WTC11 (cell line): ENCODE results near the gene VEGFB. TPM values are rescaled to one million over a fixed set of nuclear protein-coding genes. Genes with fewer than 3 reads are reported as not detected.

Experiments
- ATAC-seq: fragments of 200-7000 bp; cut with Tn5 transposase; 2 replicates; pipeline ENCODE4 v1.10.0; 2021; ENCODE audit warnings: mild to moderate bottlenecking, moderate library complexity
- CTCF ChIA-PET: fragments of 300-600 bp; sonication (Branson Sonifier 250); formaldehyde crosslinking; loops from one replicate; lab custom pipeline; 2021; ENCODE audit warnings: antibody characterized with exemption; lab: Charles Lee
- POLR2A ChIA-PET: fragments of 350-600 bp; sonication (Branson Sonifier 250); formaldehyde crosslinking; loops from one replicate; lab custom pipeline; 2021; ENCODE audit warnings: antibody characterized with exemption; lab: Charles Lee
- DNase-seq: peaks from one replicate; pipeline ENCODE4 v3.0.0; 2021; ENCODE audit warnings: low spot score
- H3K27ac Mint-ChIP-seq: 2 replicates; pipeline ENCODE4 v1.8.0; 2021; ENCODE audit warnings: mixed read lengths
- H3K27me3 Mint-ChIP-seq: 2 replicates; pipeline ENCODE4 v1.8.0; 2021; ENCODE audit warnings: low read depth, mild to moderate bottlenecking, moderate library complexity, mixed read lengths
- H3K36me3 Mint-ChIP-seq: 2 replicates; pipeline ENCODE4 v1.8.0; 2021; ENCODE audit warnings: mixed read lengths
- H3K4me1 Mint-ChIP-seq: 2 replicates; pipeline ENCODE4 v1.8.0; 2022; ENCODE audit warnings: mixed read lengths
- H3K4me3 Mint-ChIP-seq: 2 replicates; pipeline ENCODE4 v1.8.0; 2021; ENCODE audit warnings: mild to moderate bottlenecking, moderate library complexity, mixed read lengths
- H3K9me3 Mint-ChIP-seq: 2 replicates; pipeline ENCODE4 v1.8.0; 2021; ENCODE audit warnings: mixed read lengths
- CREM ChIP-seq: sonication (generic); formaldehyde crosslinking; IDR thresholded peaks from 2 replicates; pipeline ENCODE4 v1.8.1; 2022; ENCODE audit warnings: mild to moderate bottlenecking, missing genetic modification reagents, moderate library complexity
- GABPB1 ChIP-seq: sonication (generic); formaldehyde crosslinking; IDR thresholded peaks from 2 replicates; pipeline ENCODE4 v1.8.1; 2023; ENCODE audit warnings: mild to moderate bottlenecking, missing genetic modification reagents
- GRHL2 ChIP-seq: fragments of 250-450 bp; sonication (Bioruptor Pico); IDR thresholded peaks from 2 replicates; pipeline ENCODE4 v1.8.0; 2022; ENCODE audit warnings: mild to moderate bottlenecking, moderate library complexity; ENCODE audit not compliant: insufficient replicate concordance, severe bottlenecking
- JUN ChIP-seq: sonication (generic); formaldehyde crosslinking; IDR thresholded peaks from 2 replicates; pipeline ENCODE4 v1.8.0; 2023; ENCODE audit warnings: mild to moderate bottlenecking, missing genetic modification reagents
- KAT7 ChIP-seq: sonication (generic); formaldehyde crosslinking; IDR thresholded peaks from 2 replicates; pipeline ENCODE4 v1.8.1; 2023; ENCODE audit warnings: missing genetic modification reagents, mild to moderate bottlenecking, borderline replicate concordance
- MYBL2 ChIP-seq: sonication (generic); formaldehyde crosslinking; IDR thresholded peaks from 2 replicates; pipeline ENCODE4 v1.8.1; 2023; ENCODE audit warnings: mild to moderate bottlenecking, moderate library complexity, missing genetic modification reagents
- NFYB ChIP-seq: sonication (generic); formaldehyde crosslinking; conservative IDR thresholded peaks from 2 replicates; pipeline ENCODE4 v1.8.0; 2022; ENCODE audit warnings: low read depth, missing genetic modification reagents
- NR2C2 ChIP-seq: sonication (generic); formaldehyde crosslinking; IDR thresholded peaks from 2 replicates; pipeline ENCODE4 v1.8.0; 2022; ENCODE audit warnings: mild to moderate bottlenecking, missing genetic modification reagents
- OVOL2 ChIP-seq: fragments of 250-450 bp; sonication (Bioruptor Pico); IDR thresholded peaks from 2 replicates; pipeline ENCODE4 v1.9.0; 2021; ENCODE audit warnings: mild to moderate bottlenecking, borderline replicate concordance
- TEAD1 ChIP-seq: sonication (generic); formaldehyde crosslinking; IDR thresholded peaks from 2 replicates; pipeline ENCODE4 v1.8.0; 2022; ENCODE audit warnings: mild to moderate bottlenecking, missing genetic modification reagents
- ZNF232 ChIP-seq: sonication (generic); formaldehyde crosslinking; IDR thresholded peaks from 2 replicates; pipeline ENCODE4 v1.8.0; 2022; ENCODE audit warnings: mild to moderate bottlenecking, missing genetic modification reagents
- ZNF396 ChIP-seq: fragments of 250-450 bp; sonication (Bioruptor Pico); IDR thresholded peaks from 2 replicates; pipeline ENCODE4 v1.8.0; 2021; ENCODE audit warnings: mild to moderate bottlenecking, moderate library complexity, borderline replicate concordance
- ZNF425 ChIP-seq: fragments of 250-450 bp; sonication (Bioruptor Pico); conservative IDR thresholded peaks from 2 replicates; pipeline ENCODE4 v1.9.0; 2021; ENCODE audit warnings: mild to moderate bottlenecking
- ZNF671 ChIP-seq: fragments of 250-450 bp; sonication (Bioruptor Pico); IDR thresholded peaks from 2 replicates; pipeline ENCODE4 v1.8.0; 2021; ENCODE audit warnings: mild to moderate bottlenecking
- total RNA-seq: library from RNA; stranded (reverse); gene quantifications from 3 replicates; pipeline ENCODE4 v1.2.3, GENCODE V29; 2021
- TF ChIP-seq, protein P1 (sequence below): fragments of 250-450 bp; sonication (Bioruptor Pico); IDR thresholded peaks from 2 replicates; pipeline ENCODE4 v1.9.0; 2021; ENCODE audit warnings: mild to moderate bottlenecking, borderline replicate concordance
- TF ChIP-seq, protein P2 (sequence below): fragments of 200-600 bp; IDR thresholded peaks from 2 replicates; pipeline ENCODE4 v1.8.0; 2022; ENCODE audit warnings: antibody characterized with exemption
- TF ChIP-seq, protein P3 (sequence below): sonication (generic); formaldehyde crosslinking; IDR thresholded peaks from 2 replicates; pipeline ENCODE4 v1.8.1; 2023; ENCODE audit warnings: mild to moderate bottlenecking, missing genetic modification reagents
- TF ChIP-seq, protein P4 (sequence below): sonication (generic); formaldehyde crosslinking; conservative IDR thresholded peaks from 2 replicates; pipeline ENCODE4 v1.8.1; 2022; ENCODE audit warnings: mild to moderate bottlenecking, missing genetic modification reagents

VEGFB gene
- total RNA-seq, 1 experiment from 2014 or later, result 51.7 TPM

DNA sequence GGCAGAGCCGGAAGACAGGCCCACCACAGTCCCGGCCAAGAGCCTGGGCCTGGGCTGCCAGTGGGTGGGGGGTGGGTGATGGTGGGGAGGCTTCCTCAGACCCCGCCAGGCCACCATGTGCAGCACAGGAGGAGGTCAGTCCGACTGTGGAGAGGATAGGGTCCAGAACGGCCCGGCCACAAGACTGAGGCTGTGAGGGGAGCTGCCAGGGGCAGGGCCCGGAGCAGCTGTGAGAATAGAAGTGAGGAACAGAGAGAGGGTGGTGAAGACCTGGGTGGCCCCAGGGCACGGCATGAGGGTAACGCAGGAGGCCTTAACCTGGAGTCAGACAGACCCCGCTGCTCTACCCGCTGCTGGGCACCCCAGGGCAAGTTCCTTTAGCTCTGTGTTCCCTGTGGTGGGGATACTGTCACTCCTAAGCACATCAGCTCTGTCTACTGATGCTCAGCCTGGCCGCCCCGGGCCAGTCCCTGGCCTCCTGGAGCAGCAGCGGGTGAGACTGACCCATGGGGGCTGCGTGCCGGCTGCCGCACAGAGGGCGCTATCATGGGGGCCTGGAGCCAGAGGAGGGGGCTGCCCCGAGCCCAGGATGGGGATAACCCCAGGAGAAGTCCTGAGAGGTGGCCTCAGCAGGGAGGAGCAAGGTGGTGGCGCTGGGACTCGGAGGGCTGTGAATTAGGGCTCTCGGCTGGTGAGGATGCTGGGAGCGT is 26.1 kb upstream of the VEGFB start:
- Mint-ChIP-seq H3K4me3 (no peak overlapping the region), H3K36me3 (peaks cover 18% of the 10 kb centered on the region), H3K27ac (no peak overlapping the region), H3K9me3 (no peaks in the 10 kb centered on the region), H3K27me3 (no peaks in the 10 kb centered on the region), H3K4me1 (peaks cover 6% of the 10 kb centered on the region)
- POLR2A ChIA-PET, result interaction anchor here (1.5 kb wide), 1 partner anchor 11 kb away, joined by 4 read pairs; no protein-coding TSS in a partner anchor
- TF ChIP-seq CREM (CRISPR knock-in tag) (no peak), ZNF425 (CRISPR knock-in tag) (no peak), MYBL2 (CRISPR knock-in tag) (no peak), NFYB (CRISPR knock-in tag) (no peak), NR2C2 (CRISPR knock-in tag) (no peak), GRHL2 (CRISPR knock-in tag) (no peak), OVOL2 (CRISPR knock-in tag) (no peak), ZNF671 (CRISPR knock-in tag) (no peak), TEAD1 (no peak), JUN (no peak), GABPB1 (CRISPR knock-in tag) (no peak), ZNF396 (no peak), KAT7 (CRISPR knock-in tag) (no peak), ZNF232 (no peak)
- TF ChIP-seq, protein P1, sequence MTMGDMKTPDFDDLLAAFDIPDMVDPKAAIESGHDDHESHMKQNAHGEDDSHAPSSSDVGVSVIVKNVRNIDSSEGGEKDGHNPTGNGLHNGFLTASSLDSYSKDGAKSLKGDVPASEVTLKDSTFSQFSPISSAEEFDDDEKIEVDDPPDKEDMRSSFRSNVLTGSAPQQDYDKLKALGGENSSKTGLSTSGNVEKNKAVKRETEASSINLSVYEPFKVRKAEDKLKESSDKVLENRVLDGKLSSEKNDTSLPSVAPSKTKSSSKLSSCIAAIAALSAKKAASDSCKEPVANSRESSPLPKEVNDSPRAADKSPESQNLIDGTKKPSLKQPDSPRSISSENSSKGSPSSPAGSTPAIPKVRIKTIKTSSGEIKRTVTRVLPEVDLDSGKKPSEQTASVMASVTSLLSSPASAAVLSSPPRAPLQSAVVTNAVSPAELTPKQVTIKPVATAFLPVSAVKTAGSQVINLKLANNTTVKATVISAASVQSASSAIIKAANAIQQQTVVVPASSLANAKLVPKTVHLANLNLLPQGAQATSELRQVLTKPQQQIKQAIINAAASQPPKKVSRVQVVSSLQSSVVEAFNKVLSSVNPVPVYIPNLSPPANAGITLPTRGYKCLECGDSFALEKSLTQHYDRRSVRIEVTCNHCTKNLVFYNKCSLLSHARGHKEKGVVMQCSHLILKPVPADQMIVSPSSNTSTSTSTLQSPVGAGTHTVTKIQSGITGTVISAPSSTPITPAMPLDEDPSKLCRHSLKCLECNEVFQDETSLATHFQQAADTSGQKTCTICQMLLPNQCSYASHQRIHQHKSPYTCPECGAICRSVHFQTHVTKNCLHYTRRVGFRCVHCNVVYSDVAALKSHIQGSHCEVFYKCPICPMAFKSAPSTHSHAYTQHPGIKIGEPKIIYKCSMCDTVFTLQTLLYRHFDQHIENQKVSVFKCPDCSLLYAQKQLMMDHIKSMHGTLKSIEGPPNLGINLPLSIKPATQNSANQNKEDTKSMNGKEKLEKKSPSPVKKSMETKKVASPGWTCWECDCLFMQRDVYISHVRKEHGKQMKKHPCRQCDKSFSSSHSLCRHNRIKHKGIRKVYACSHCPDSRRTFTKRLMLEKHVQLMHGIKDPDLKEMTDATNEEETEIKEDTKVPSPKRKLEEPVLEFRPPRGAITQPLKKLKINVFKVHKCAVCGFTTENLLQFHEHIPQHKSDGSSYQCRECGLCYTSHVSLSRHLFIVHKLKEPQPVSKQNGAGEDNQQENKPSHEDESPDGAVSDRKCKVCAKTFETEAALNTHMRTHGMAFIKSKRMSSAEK, result no peak
- TF ChIP-seq, protein P2, sequence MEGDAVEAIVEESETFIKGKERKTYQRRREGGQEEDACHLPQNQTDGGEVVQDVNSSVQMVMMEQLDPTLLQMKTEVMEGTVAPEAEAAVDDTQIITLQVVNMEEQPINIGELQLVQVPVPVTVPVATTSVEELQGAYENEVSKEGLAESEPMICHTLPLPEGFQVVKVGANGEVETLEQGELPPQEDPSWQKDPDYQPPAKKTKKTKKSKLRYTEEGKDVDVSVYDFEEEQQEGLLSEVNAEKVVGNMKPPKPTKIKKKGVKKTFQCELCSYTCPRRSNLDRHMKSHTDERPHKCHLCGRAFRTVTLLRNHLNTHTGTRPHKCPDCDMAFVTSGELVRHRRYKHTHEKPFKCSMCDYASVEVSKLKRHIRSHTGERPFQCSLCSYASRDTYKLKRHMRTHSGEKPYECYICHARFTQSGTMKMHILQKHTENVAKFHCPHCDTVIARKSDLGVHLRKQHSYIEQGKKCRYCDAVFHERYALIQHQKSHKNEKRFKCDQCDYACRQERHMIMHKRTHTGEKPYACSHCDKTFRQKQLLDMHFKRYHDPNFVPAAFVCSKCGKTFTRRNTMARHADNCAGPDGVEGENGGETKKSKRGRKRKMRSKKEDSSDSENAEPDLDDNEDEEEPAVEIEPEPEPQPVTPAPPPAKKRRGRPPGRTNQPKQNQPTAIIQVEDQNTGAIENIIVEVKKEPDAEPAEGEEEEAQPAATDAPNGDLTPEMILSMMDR, result no peak
- TF ChIP-seq, protein P3, sequence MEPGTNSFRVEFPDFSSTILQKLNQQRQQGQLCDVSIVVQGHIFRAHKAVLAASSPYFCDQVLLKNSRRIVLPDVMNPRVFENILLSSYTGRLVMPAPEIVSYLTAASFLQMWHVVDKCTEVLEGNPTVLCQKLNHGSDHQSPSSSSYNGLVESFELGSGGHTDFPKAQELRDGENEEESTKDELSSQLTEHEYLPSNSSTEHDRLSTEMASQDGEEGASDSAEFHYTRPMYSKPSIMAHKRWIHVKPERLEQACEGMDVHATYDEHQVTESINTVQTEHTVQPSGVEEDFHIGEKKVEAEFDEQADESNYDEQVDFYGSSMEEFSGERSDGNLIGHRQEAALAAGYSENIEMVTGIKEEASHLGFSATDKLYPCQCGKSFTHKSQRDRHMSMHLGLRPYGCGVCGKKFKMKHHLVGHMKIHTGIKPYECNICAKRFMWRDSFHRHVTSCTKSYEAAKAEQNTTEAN (CRISPR knock-in tag), result no peak
- TF ChIP-seq, protein P4, sequence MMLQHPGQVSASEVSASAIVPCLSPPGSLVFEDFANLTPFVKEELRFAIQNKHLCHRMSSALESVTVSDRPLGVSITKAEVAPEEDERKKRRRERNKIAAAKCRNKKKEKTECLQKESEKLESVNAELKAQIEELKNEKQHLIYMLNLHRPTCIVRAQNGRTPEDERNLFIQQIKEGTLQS (CRISPR knock-in tag), result no peak
- CTCF ChIA-PET, result interaction anchor here (0.6 to 5.4 kb wide), 8 partner anchors 9 to 555 kb away, joined by 3 to 76 read pairs (median 7); partner anchors contain the start of genes FLRT1 and PLCB3
- no peak for ATAC-seq
- no peak for DNase-seq
